H1 (cell line): ENCODE data around the gene ATG16L1. TPM values are rescaled to one million over a fixed set of nuclear protein-coding genes. Genes with fewer than 3 reads are reported as not detected.

Experiments used
- CTCF ChIA-PET: fragments of 300-600 bp; sonication (Branson Sonifier 250); formaldehyde crosslinking; loops from one replicate; lab custom pipeline; 2021; ENCODE audit not compliant: partially characterized antibody; lab: Charles Lee
- POLR2A ChIA-PET: fragments of 300-600 bp; sonication (Branson Sonifier 250); formaldehyde crosslinking; loops from one replicate; lab custom pipeline; 2021; ENCODE audit warnings: inconsistent platforms; ENCODE audit not compliant: partially characterized antibody; lab: Charles Lee
- DNase-seq, 2 experiments: peaks; one replicate each; pipeline versions ENCODE4 v3.0.0 to v3.0.0-alpha.2; 2010 to 2022; ENCODE audit warnings: low spot score in 2 of 2, low read depth in 1 of 2, mixed read lengths in 1 of 2
- FAIRE-seq: peaks from 2 replicates; lab custom pipeline; 2011; peaks lifted over from hg19 to GRCh38; lab: Jason Lieb, UNC
- H2AFZ ChIP-seq: 2 replicates; pipeline ENCODE4 v1.8.1; 2012; ENCODE audit warnings: low read length, inconsistent platforms
- H2AK5ac ChIP-seq: 2 replicates; pipeline ENCODE4 v1.6.1; 2013; ENCODE audit warnings: low read depth, low read length
- H2BK120ac ChIP-seq: replicated peaks from 2 replicates; pipeline ENCODE3; 2013; ENCODE audit warnings: low read depth, low read length, inconsistent platforms
- H2BK12ac ChIP-seq: 2 replicates; pipeline ENCODE4 v1.6.1; 2013; ENCODE audit warnings: low read depth, low read length
- H2BK15ac ChIP-seq: 2 replicates; pipeline ENCODE4 v1.6.1; 2013; ENCODE audit warnings: low read length
- H2BK20ac ChIP-seq: 2 replicates; pipeline ENCODE4 v1.6.1; 2013; ENCODE audit warnings: low read length
- H2BK5ac ChIP-seq: 2 replicates; pipeline ENCODE4 v1.6.1; 2013; ENCODE audit warnings: low read depth, low read length
- H3K14ac ChIP-seq: 2 replicates; pipeline ENCODE4 v1.6.1; 2013; ENCODE audit warnings: inconsistent platforms; ENCODE audit not compliant: insufficient read length
- H3K18ac ChIP-seq: 2 replicates; pipeline ENCODE4 v1.6.1; 2013; ENCODE audit warnings: low read length; ENCODE audit errors: extremely low read depth
- H3K23ac ChIP-seq: 2 replicates; pipeline ENCODE4 v1.6.1; 2013; ENCODE audit warnings: inconsistent platforms; ENCODE audit not compliant: insufficient read length
- H3K23me2 ChIP-seq: 2 replicates; pipeline ENCODE4 v1.6.1; 2013; ENCODE audit warnings: low read depth, low read length
- H3K27ac ChIP-seq: 2 replicates; pipeline ENCODE4 v1.6.1; 2011; ENCODE audit warnings: low read depth, low read length, inconsistent platforms
- H3K27me3 ChIP-seq, 4 experiments: replicated peaks in 1 of 4; 1 replicate in 1 of 4; 2 replicates in 3 of 4; pipeline versions ENCODE4 v1.6.1 to v1.8.1; 2011 to 2013; ENCODE audit warnings: low read length in 3 of 4, mild to moderate bottlenecking in 3 of 4, inconsistent platforms in 2 of 4, mixed read lengths in 2 of 4, moderate library complexity in 1 of 4; ENCODE audit not compliant: control insufficient read depth in 3 of 4, insufficient read depth in 3 of 4; ENCODE audit errors: extremely low read depth in 1 of 4
- H3K36me3 ChIP-seq, 4 experiments: 2 replicates each; pipeline versions ENCODE4 v1.6.1 to v1.8.1; 2011 to 2013; ENCODE audit warnings: mild to moderate bottlenecking in 4 of 4, low read length in 3 of 4, moderate library complexity in 2 of 4, control low read depth in 1 of 4, inconsistent platforms in 1 of 4; ENCODE audit not compliant: insufficient read depth in 4 of 4, control insufficient read depth in 2 of 4
- H3K4ac ChIP-seq: replicated peaks from 2 replicates; pipeline ENCODE3; 2013; ENCODE audit warnings: low read length, low read depth, mixed read lengths, inconsistent platforms; ENCODE audit not compliant: insufficient read length
- H3K4me1 ChIP-seq, 4 experiments: replicated peaks in 1 of 4; 1 replicate in 1 of 4; 2 replicates in 3 of 4; pipeline versions ENCODE4 v1.6.1 to v1.8.1; 2011 to 2013; ENCODE audit warnings: low read length in 3 of 4, inconsistent platforms in 2 of 4, mixed read lengths in 1 of 4; ENCODE audit not compliant: insufficient read depth in 4 of 4, control insufficient read depth in 3 of 4
- H3K4me2 ChIP-seq, 2 experiments: 2 replicates each; pipeline versions ENCODE4 v1.6.1 to v1.8.1; 2011 to 2013; ENCODE audit warnings: low read depth in 2 of 2, low read length in 2 of 2, control low read depth in 1 of 2, inconsistent platforms in 1 of 2, mild to moderate bottlenecking in 1 of 2; ENCODE audit not compliant: insufficient read depth in 1 of 2
- H3K4me3 ChIP-seq, 4 experiments: fragments of 200-600, 300-600 bp in 1 of 4; sonication (generic), shearing (Covaris generic), sonication (Bioruptor Twin) in 1 of 4; 2 replicates each; pipeline versions ENCODE4 v1.5.1 to v1.8.1; 2011 to 2016; ENCODE audit warnings: low read length in 4 of 4, low read depth in 3 of 4, control low read depth in 2 of 4, inconsistent platforms in 2 of 4, mild to moderate bottlenecking in 2 of 4, mixed read lengths in 1 of 4, moderate library complexity in 1 of 4; ENCODE audit not compliant: insufficient read depth in 2 of 4; ENCODE audit errors: extremely low read depth in 1 of 4
- H3K56ac ChIP-seq: replicated peaks from 2 replicates; pipeline ENCODE3; 2013; ENCODE audit warnings: low read depth, mild to moderate bottlenecking, mixed read lengths, low read length, inconsistent platforms; ENCODE audit not compliant: insufficient read length
- H3K79me1 ChIP-seq: 2 replicates; pipeline ENCODE4 v1.6.1; 2013; ENCODE audit warnings: low read depth, low read length, control low read depth
- H3K79me2 ChIP-seq, 2 experiments: 2 replicates each; pipeline versions ENCODE4 v1.6.1 to v1.8.1; 2012 to 2013; ENCODE audit warnings: low read length in 2 of 2, mild to moderate bottlenecking in 2 of 2, inconsistent platforms in 1 of 2; ENCODE audit not compliant: insufficient read depth in 2 of 2, control insufficient read depth in 1 of 2
- H3K9ac ChIP-seq, 4 experiments: replicated peaks in 1 of 4; 1 replicate in 1 of 4; 2 replicates in 3 of 4; pipeline versions ENCODE4 v1.6.1 to v1.8.1; 2011 to 2013; ENCODE audit warnings: low read depth in 3 of 4, low read length in 3 of 4, control low read depth in 2 of 4, mild to moderate bottlenecking in 2 of 4, moderate library complexity in 2 of 4, inconsistent platforms in 1 of 4; ENCODE audit errors: extremely low read depth in 1 of 4
- H3K9me3 ChIP-seq, 2 experiments: 2 replicates each; pipeline versions ENCODE4 v1.6.1 to v1.8.1; 2012 to 2013; ENCODE audit warnings: mild to moderate bottlenecking in 2 of 2, moderate library complexity in 2 of 2, control low read depth in 1 of 2, inconsistent platforms in 1 of 2, low read depth in 1 of 2, low read length in 1 of 2, mixed read lengths in 1 of 2; ENCODE audit not compliant: insufficient read depth in 2 of 2
- H4K20me1 ChIP-seq, 2 experiments: replicated peaks in 1 of 2; 2 replicates each; pipeline versions ENCODE3 to v1.8.1; 2011 to 2013; ENCODE audit warnings: inconsistent platforms in 2 of 2, low read length in 2 of 2, mild to moderate bottlenecking in 1 of 2; ENCODE audit not compliant: insufficient read depth in 2 of 2, control insufficient read depth in 1 of 2
- H4K5ac ChIP-seq: 2 replicates; pipeline ENCODE4 v1.6.1; 2013; ENCODE audit warnings: low read length, low read depth, mixed read lengths, inconsistent platforms; ENCODE audit not compliant: insufficient read length
- H4K8ac ChIP-seq: 2 replicates; pipeline ENCODE4 v1.8.0; 2013; ENCODE audit warnings: mild to moderate bottlenecking, moderate library complexity, low read length, inconsistent platforms; ENCODE audit not compliant: insufficient read depth; ENCODE audit errors: extremely low read depth
- H4K91ac ChIP-seq: replicated peaks from 2 replicates; pipeline ENCODE3; 2013; ENCODE audit warnings: low read length, mixed read lengths, inconsistent platforms; ENCODE audit not compliant: insufficient read length
- BRCA1 ChIP-seq: IDR thresholded peaks from 2 replicates; pipeline ENCODE4 v1.6.1; 2012; ENCODE audit warnings: low read depth, low read length, improper control_type of control experiment
- CBX8 ChIP-seq: fragments of 300-800, 300-1000 bp; sonication (generic); IDR thresholded peaks from 2 replicates; pipeline ENCODE4 v1.7.1; 2016; ENCODE audit warnings: low read depth, low read length, borderline replicate concordance
- EP300 ChIP-seq, 2 experiments: IDR thresholded peaks; 1 replicate in 1 of 2; 2 replicates in 1 of 2; pipeline ENCODE4 v1.6.1; 2011 to 2012; ENCODE audit warnings: low read depth in 2 of 2, low read length in 2 of 2, mild to moderate bottlenecking in 2 of 2, borderline replicate concordance in 1 of 2, inconsistent platforms in 1 of 2, moderate library complexity in 1 of 2
- FOSL1 ChIP-seq: IDR thresholded peaks from 2 replicates; pipeline ENCODE4 v1.6.1; 2011; ENCODE audit warnings: mild to moderate bottlenecking, low read depth, low read length, moderate library complexity; ENCODE audit not compliant: insufficient read depth
- GABPA ChIP-seq: IDR thresholded peaks from 2 replicates; pipeline ENCODE4 v1.6.1; 2011; ENCODE audit warnings: mild to moderate bottlenecking, low read length, moderate library complexity, borderline replicate concordance; ENCODE audit not compliant: insufficient read depth
- KDM4A ChIP-seq: IDR thresholded peaks from one replicate; pipeline ENCODE4 v1.7.1; 2012; ENCODE audit warnings: low read depth, mild to moderate bottlenecking, moderate library complexity, low read length, inconsistent platforms; ENCODE audit not compliant: severe bottlenecking
- SP4 ChIP-seq: IDR thresholded peaks from 2 replicates; pipeline ENCODE4 v1.6.1; 2012; ENCODE audit warnings: low read length, inconsistent platforms
- SUZ12 ChIP-seq: fragments of 200-600 bp; sonication (generic); IDR thresholded peaks from 2 replicates; pipeline ENCODE4 v1.6.1; 2012; ENCODE audit warnings: mild to moderate bottlenecking, inconsistent platforms, low read length, moderate library complexity, mixed read lengths
- WGBS, 2 experiments: shearing (Covaris generic) in 1 of 2; methylation state at CpG; one replicate each; pipeline versions ENCODE4 v1.1.6 to v1.1.7; 2013 to 2015; ENCODE audit warnings: low lambda C conversion rate in 2 of 2, mixed read lengths in 2 of 2, inconsistent platforms in 1 of 2, low coverage in 1 of 2, missing lambda C conversion rate in 1 of 2; ENCODE audit not compliant: insufficient replicate concordance in 2 of 2, insufficient coverage in 1 of 2, insufficient read length in 1 of 2; ENCODE audit errors: extremely low coverage in 1 of 2, missing lambda C conversion rate in 1 of 2; 5-methylcytosine and 5-hydroxymethylcytosine counted together
- polyA plus RNA-seq, 7 experiments: library from polyadenylated mRNA; depleted of rRNA in 3 of 7; stranded (reverse) in 5 of 7; unstranded in 2 of 7; fragments of >200 nt in 5 of 7; fragments of 200-250 nt in 2 of 7; gene quantifications; 1 replicate in 5 of 7; 2 replicates in 1 of 7; 4 replicates in 1 of 7; pipeline versions ENCODE4 v1.2.1 to v1.2.3, GENCODE V29; 2011 to 2013; ENCODE audit warnings: missing spikeins in 2 of 7, mixed read lengths in 2 of 7
- total RNA-seq: library from RNA; stranded (reverse); fragmentation: NEBNext Ultra II Directional; extraction: Animal tissue kit (Norgen Biotek cat#: 25700); gene quantifications from 2 replicates; pipeline ENCODE4 v1.2.1, GENCODE V29; 2021
- TF ChIP-seq, protein P1 (sequence below): IDR thresholded peaks from 2 replicates; pipeline ENCODE4 v1.6.1; 2012; ENCODE audit warnings: inconsistent platforms

ATG16L1 gene
- total and polyA plus RNA-seq, 2 of the 8 experiments (the other 6 are each of a cell fraction or from before 2014, with no cell fraction given) = 18.3 to 31.0 TPM

- H3K4ac ChIP-seq = no peak overlapping the region
- H3K27me3 ChIP-seq = no peaks in the 10 kb centered on the region
- no peak overlapping the region for H3K4me3 ChIP-seq
- no peak for FAIRE-seq
- no peak overlapping the region for H3K23ac ChIP-seq
- 91% methylated on average over 7 of the region's 7 CpGs; no CpG with 5 or more reads in 1 of the 2 experiments for WGBS, 2 experiments
- no peak overlapping the region for H2AFZ ChIP-seq
- no peak overlapping the region for H3K14ac ChIP-seq
- H3K4me1 ChIP-seq = no peaks in the 10 kb centered on the region
- H3K36me3 ChIP-seq = peaks cover 21 to 42% (median 39%) of the 10 kb centered on the region in 4 experiments; a peak in 7 of 8 replicates
- H4K5ac ChIP-seq = no peak overlapping the region
- H3K79me2 ChIP-seq = no peaks in the 10 kb centered on the region
- no peaks in the 10 kb centered on the region for H3K23me2 ChIP-seq
- no peak overlapping the region for H3K9ac ChIP-seq
- TF ChIP-seq, protein P1, sequence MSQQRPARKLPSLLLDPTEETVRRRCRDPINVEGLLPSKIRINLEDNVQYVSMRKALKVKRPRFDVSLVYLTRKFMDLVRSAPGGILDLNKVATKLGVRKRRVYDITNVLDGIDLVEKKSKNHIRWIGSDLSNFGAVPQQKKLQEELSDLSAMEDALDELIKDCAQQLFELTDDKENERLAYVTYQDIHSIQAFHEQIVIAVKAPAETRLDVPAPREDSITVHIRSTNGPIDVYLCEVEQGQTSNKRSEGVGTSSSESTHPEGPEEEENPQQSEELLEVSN = no peak
- TF ChIP-seq SP4 (no peak), GABPA (no peak), SUZ12 (no peak), FOSL1 (no peak), KDM4A (no peak), CBX8 (no peak), BRCA1 (no peak), EP300 (IDR thresholded peaks at IDR 0.05; ENCODE audit: borderline replicate concordance in 1 of 2, low read depth in 2 of 2, low read length in 2 of 2) (no peak)
- H2BK12ac ChIP-seq = no peak overlapping the region
- H3K18ac ChIP-seq = no peak overlapping the region
- DNase-seq = no peak
- no peak overlapping the region for H2BK5ac ChIP-seq
- no peaks in the 10 kb centered on the region for H3K9me3 ChIP-seq
- H3K27ac ChIP-seq = no peak overlapping the region
- no peaks in the 10 kb centered on the region for H3K79me1 ChIP-seq
- POLR2A ChIA-PET = interaction anchor here (1.0 to 1.1 kb wide), 2 partner anchors 12 to 47 kb away, joined by 3 to 8 read pairs; no protein-coding TSS in a partner anchor
- H2BK20ac ChIP-seq = no peak overlapping the region
- H4K91ac ChIP-seq = no peak overlapping the region
- H2AK5ac ChIP-seq = no peak overlapping the region
- no peak overlapping the region for H4K8ac ChIP-seq
- no peak overlapping the region for H3K56ac ChIP-seq
- H4K20me1 ChIP-seq = peaks cover 0 to 2% of the 10 kb centered on the region in 2 experiments
- H3K4me2 ChIP-seq = no peak overlapping the region
- H2BK15ac ChIP-seq = no peak overlapping the region
- CTCF ChIA-PET = no interaction called here
- H2BK120ac ChIP-seq = no peak overlapping the region
Measured at GRCh38 chr2:233297076-233297475, 45.6 kb downstream of the ATG16L1 start.
